ENCODE measurements around the gene TRIM66.

GRCh38 chr11:8721609-8722500 lies 39.4 kb upstream of the TRIM66 start:
- no peak for TF ChIP-seq CTCF (IDR thresholded peaks at IDR 0.05)
- no peak for TF ChIP-seq POLR2A (IDR thresholded peaks at IDR 0.05)

Data from body of pancreas (tissue), 4 donors.